HepG2 (cell line): ENCODE data around the gene MLYCD. TPM values are rescaled to one million over a fixed set of nuclear protein-coding genes. Genes with fewer than 3 reads are reported as not detected.

Source experiments
- AGO1 ChIP-seq: fragments of 200-400 bp; formaldehyde crosslinking; IDR thresholded peaks from 2 replicates; pipeline ENCODE4 v1.6.1; 2017; ENCODE audit warnings: mild to moderate bottlenecking, low read depth, low read length, moderate library complexity; ENCODE audit not compliant: poor library complexity, severe bottlenecking
- ATM ChIP-seq: fragments of 450-650 bp; IDR thresholded peaks from 2 replicates; pipeline ENCODE4 v1.7.1; 2017; ENCODE audit warnings: mild to moderate bottlenecking, borderline replicate concordance
- FOSL2 ChIP-seq: sonication (generic); formaldehyde crosslinking; IDR thresholded peaks from 2 replicates; pipeline ENCODE4 v1.4.0; 2020; ENCODE audit warnings: missing genetic modification reagents
- FOXA3 ChIP-seq: IDR thresholded peaks from 2 replicates; pipeline ENCODE4 v1.6.1; 2016; ENCODE audit warnings: missing genetic modification reagents, missing compliant biosample characterization
- IKZF4 ChIP-seq: sonication (generic); formaldehyde crosslinking; IDR thresholded peaks from 2 replicates; pipeline ENCODE4 v1.5.1; 2020; ENCODE audit warnings: borderline replicate concordance, mild to moderate bottlenecking, low read depth, missing genetic modification reagents; ENCODE audit errors: not compliant biosample characterization
- JDP2 ChIP-seq: sonication (generic); formaldehyde crosslinking; IDR thresholded peaks from 2 replicates; pipeline ENCODE4 v1.8.1; 2022; ENCODE audit warnings: missing genetic modification reagents, borderline replicate concordance
- KMT2A ChIP-seq: sonication (generic); formaldehyde crosslinking; IDR thresholded peaks from 2 replicates; pipeline ENCODE4 v1.4.0; 2020; ENCODE audit warnings: missing genetic modification reagents
- POLR2A ChIP-seq, 2 experiments: IDR thresholded peaks; 2 replicates each; pipeline ENCODE4 v1.6.1; 2011; ENCODE audit warnings: low read depth in 2 of 2, low read length in 2 of 2, mild to moderate bottlenecking in 1 of 2, moderate library complexity in 1 of 2; ENCODE audit not compliant: insufficient read depth in 1 of 2
- RAD21 ChIP-seq: fragments of 450-650 bp; formaldehyde crosslinking; IDR thresholded peaks from 2 replicates; pipeline ENCODE4 v1.5.0; 2020; ENCODE audit warnings: mild to moderate bottlenecking
- SMAD3 ChIP-seq: sonication (generic); formaldehyde crosslinking; IDR thresholded peaks from 2 replicates; pipeline ENCODE4 v1.4.0; 2020; ENCODE audit warnings: missing genetic modification reagents
- TARDBP ChIP-seq: sonication (generic); formaldehyde crosslinking; IDR thresholded peaks from 2 replicates; pipeline ENCODE4 v1.8.0; 2022; ENCODE audit warnings: mild to moderate bottlenecking, missing genetic modification reagents
- YEATS2 ChIP-seq: sonication (generic); formaldehyde crosslinking; IDR thresholded peaks from 2 replicates; pipeline ENCODE4 v1.4.0; 2020; ENCODE audit warnings: missing genetic modification reagents, borderline replicate concordance
- ZBTB1 ChIP-seq: sonication (generic); formaldehyde crosslinking; IDR thresholded peaks from 2 replicates; pipeline ENCODE4 v1.4.0; 2020; ENCODE audit warnings: missing genetic modification reagents, borderline replicate concordance
- ZNF207 ChIP-seq: fragments of 450-650 bp; IDR thresholded peaks from 2 replicates; pipeline ENCODE4 v1.6.1; 2016; ENCODE audit warnings: antibody characterized with exemption, borderline replicate concordance
- polyA plus RNA-seq, 8 experiments: library from polyadenylated mRNA; depleted of rRNA in 3 of 8; stranded (reverse) in 7 of 8; unstranded in 1 of 8; fragments of >200 nt; fragmentation: Illumina TruSeq in 4 of 8; extraction: Trizol in 4 of 8; gene quantifications; 2 replicates each; pipeline versions ENCODE4 v1.2.1 to v1.2.3, GENCODE V29; 2011 to 2016; ENCODE audit warnings: low read depth in 4 of 8, missing spikeins in 1 of 8, mixed read lengths in 1 of 8; ENCODE audit not compliant: insufficient read depth in 1 of 8
- total RNA-seq, 5 experiments: library from RNA; depleted of rRNA; stranded (reverse); fragments of >200 nt; fragmentation: Illumina TruSeq; extraction: Trizol; gene quantifications; 2 replicates each; pipeline ENCODE4 v1.2.3, GENCODE V29; 2016; ENCODE audit warnings: low read depth in 1 of 5
- TF ChIP-seq, protein P1 (sequence below): IDR thresholded peaks from 2 replicates; pipeline ENCODE4 v1.6.1; 2016; ENCODE audit warnings: mild to moderate bottlenecking
- TF ChIP-seq, protein P2 (sequence below): sonication (generic); formaldehyde crosslinking; IDR thresholded peaks from 2 replicates; pipeline ENCODE4 v1.8.0; 2022; ENCODE audit warnings: low read depth, missing genetic modification reagents
- TF ChIP-seq, protein P3 (sequence below): sonication (generic); formaldehyde crosslinking; IDR thresholded peaks from 2 replicates; pipeline ENCODE4 v1.9.0; 2021; ENCODE audit warnings: missing genetic modification reagents, borderline replicate concordance
- TF ChIP-seq, protein P4 (sequence below): sonication (generic); formaldehyde crosslinking; IDR thresholded peaks from 2 replicates; pipeline ENCODE4 v1.5.0; 2020; ENCODE audit warnings: mild to moderate bottlenecking, missing genetic modification reagents
- TF ChIP-seq, protein P5 (sequence below): sonication (generic); formaldehyde crosslinking; IDR thresholded peaks from 2 replicates; pipeline ENCODE4 v1.8.0; 2022; ENCODE audit warnings: mild to moderate bottlenecking, missing genetic modification reagents; ENCODE audit not compliant: insufficient replicate concordance

Gene MLYCD
- total and polyA plus RNA-seq, 2 of the 13 experiments (the other 11 are each of a cell fraction or from before 2014, with no cell fraction given) = 1.8 to 4.0 TPM

DNA sequence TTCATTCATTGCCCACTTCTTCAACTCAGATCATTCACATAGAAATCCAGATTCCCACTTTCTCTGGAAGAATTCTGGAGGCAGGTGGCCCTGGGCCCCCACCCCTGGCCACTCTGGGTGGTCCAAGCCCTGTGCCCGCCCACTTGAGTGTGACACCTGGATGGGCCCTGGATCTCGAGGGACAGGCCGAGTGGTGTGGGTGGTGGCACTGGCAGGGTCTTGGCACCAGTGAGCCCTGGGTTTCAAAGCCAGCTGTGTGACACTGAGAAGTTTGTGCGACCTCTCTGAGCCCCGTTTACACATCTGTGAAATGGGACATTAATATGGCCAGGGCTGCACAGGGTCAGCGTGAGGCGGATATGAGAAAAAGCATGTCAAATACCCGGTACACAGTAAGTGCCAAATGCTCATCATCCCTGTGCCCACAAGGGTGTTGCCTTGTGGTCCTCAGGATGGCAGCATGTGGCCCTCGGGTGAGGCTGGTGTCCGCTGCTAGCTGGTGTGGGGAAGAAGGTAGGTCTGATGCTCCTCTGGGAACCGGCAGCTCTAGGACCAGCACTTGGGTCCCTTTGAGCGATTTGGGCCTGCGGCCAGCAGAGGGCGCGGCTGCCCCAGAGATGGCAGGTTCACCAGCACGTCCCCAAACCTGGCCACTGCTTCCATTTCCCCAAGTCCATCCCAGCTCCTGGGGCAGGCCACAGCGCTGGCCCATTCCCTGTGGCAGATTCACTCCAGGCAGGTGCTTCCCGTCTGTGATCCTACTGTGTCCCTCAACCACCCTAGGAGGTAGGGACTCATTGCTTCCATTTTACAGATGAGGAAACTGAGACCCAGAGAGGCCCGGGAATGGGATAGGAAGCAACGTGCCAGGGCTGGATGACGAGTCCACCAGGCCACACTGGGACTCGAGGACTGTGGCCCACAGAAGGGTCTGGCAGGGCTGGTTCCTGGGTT is 57.7 kb downstream of the MLYCD start (continued):
- TF ChIP-seq ZNF207 (no peak), POLR2A (IDR thresholded peaks at IDR 0.05; ENCODE audit: insufficient read depth in 1 of 2, low read depth in 2 of 2, low read length in 2 of 2) (peak in 1 of 2 experiments; percentile 20; a peak in 1 of 4 replicates), FOXA3 (no peak), YEATS2 (CRISPR knock-in tag) (no peak), SMAD3 (no peak), AGO1 (no peak), ATM (no peak), IKZF4 (CRISPR knock-in tag) (no peak), TARDBP (no peak), KMT2A (CRISPR knock-in tag) (no peak), RAD21 (CRISPR knock-in tag) (peak; percentile 98), FOSL2 (0 out of 2 replicates have a peak, but pooled peaks have one; percentile 27), ZBTB1 (CRISPR knock-in tag) (no peak), JDP2 (no peak)
- TF ChIP-seq, protein P1, sequence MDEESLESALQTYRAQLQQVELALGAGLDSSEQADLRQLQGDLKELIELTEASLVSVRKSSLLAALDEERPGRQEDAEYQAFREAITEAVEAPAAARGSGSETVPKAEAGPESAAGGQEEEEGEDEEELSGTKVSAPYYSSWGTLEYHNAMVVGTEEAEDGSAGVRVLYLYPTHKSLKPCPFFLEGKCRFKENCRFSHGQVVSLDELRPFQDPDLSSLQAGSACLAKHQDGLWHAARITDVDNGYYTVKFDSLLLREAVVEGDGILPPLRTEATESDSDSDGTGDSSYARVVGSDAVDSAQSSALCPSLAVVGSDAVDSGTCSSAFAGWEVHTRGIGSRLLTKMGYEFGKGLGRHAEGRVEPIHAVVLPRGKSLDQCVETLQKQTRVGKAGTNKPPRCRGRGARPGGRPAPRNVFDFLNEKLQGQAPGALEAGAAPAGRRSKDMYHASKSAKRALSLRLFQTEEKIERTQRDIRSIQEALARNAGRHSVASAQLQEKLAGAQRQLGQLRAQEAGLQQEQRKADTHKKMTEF (CRISPR knock-in tag) = 0 out of 2 replicates have a peak, but pooled peaks have one; percentile 26
- TF ChIP-seq, protein P2, sequence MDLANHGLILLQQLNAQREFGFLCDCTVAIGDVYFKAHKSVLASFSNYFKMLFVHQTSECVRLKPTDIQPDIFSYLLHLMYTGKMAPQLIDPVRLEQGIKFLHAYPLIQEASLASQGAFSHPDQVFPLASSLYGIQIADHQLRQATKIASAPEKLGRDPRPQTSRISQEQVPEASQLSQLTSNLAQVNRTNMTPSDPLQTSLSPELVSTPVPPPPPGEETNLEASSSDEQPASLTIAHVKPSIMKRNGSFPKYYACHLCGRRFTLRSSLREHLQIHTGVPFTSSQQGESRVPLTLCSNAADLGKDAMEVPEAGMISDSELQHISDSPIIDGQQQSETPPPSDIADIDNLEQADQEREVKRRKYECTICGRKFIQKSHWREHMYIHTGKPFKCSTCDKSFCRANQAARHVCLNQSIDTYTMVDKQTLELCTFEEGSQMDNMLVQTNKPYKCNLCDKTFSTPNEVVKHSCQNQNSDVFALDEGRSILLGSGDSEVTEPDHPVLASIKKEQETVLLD = no peak
- TF ChIP-seq, protein P3, sequence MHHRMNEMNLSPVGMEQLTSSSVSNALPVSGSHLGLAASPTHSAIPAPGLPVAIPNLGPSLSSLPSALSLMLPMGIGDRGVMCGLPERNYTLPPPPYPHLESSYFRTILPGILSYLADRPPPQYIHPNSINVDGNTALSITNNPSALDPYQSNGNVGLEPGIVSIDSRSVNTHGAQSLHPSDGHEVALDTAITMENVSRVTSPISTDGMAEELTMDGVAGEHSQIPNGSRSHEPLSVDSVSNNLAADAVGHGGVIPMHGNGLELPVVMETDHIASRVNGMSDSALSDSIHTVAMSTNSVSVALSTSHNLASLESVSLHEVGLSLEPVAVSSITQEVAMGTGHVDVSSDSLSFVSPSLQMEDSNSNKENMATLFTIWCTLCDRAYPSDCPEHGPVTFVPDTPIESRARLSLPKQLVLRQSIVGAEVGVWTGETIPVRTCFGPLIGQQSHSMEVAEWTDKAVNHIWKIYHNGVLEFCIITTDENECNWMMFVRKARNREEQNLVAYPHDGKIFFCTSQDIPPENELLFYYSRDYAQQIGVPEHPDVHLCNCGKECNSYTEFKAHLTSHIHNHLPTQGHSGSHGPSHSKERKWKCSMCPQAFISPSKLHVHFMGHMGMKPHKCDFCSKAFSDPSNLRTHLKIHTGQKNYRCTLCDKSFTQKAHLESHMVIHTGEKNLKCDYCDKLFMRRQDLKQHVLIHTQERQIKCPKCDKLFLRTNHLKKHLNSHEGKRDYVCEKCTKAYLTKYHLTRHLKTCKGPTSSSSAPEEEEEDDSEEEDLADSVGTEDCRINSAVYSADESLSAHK (CRISPR knock-in tag) = no peak
- TF ChIP-seq, protein P4, sequence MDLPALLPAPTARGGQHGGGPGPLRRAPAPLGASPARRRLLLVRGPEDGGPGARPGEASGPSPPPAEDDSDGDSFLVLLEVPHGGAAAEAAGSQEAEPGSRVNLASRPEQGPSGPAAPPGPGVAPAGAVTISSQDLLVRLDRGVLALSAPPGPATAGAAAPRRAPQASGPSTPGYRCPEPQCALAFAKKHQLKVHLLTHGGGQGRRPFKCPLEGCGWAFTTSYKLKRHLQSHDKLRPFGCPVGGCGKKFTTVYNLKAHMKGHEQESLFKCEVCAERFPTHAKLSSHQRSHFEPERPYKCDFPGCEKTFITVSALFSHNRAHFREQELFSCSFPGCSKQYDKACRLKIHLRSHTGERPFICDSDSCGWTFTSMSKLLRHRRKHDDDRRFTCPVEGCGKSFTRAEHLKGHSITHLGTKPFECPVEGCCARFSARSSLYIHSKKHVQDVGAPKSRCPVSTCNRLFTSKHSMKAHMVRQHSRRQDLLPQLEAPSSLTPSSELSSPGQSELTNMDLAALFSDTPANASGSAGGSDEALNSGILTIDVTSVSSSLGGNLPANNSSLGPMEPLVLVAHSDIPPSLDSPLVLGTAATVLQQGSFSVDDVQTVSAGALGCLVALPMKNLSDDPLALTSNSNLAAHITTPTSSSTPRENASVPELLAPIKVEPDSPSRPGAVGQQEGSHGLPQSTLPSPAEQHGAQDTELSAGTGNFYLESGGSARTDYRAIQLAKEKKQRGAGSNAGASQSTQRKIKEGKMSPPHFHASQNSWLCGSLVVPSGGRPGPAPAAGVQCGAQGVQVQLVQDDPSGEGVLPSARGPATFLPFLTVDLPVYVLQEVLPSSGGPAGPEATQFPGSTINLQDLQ (CRISPR knock-in tag) = no peak
- TF ChIP-seq, protein P5, sequence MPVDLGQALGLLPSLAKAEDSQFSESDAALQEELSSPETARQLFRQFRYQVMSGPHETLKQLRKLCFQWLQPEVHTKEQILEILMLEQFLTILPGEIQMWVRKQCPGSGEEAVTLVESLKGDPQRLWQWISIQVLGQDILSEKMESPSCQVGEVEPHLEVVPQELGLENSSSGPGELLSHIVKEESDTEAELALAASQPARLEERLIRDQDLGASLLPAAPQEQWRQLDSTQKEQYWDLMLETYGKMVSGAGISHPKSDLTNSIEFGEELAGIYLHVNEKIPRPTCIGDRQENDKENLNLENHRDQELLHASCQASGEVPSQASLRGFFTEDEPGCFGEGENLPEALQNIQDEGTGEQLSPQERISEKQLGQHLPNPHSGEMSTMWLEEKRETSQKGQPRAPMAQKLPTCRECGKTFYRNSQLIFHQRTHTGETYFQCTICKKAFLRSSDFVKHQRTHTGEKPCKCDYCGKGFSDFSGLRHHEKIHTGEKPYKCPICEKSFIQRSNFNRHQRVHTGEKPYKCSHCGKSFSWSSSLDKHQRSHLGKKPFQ = no peak
